Immature natural killer cell (primary cell): ENCODE results near the gene CPA3. TPM values are rescaled to one million over a fixed set of nuclear protein-coding genes. Genes with fewer than 3 reads are reported as not detected.

Source experiments
- DNase-seq, 3 donors: peaks; one replicate each; pipeline ENCODE4 v3.0.0; 2022; ENCODE audit warnings: mixed read lengths in 1 of 3
- H3K27ac Mint-ChIP-seq, 6 donors: one replicate each; pipeline ENCODE4 v1.8.0; 2020; ENCODE audit warnings: mixed read lengths in 6 of 6, mild to moderate bottlenecking in 5 of 6, inconsistent platforms in 4 of 6, moderate library complexity in 3 of 6
- H3K27me3 Mint-ChIP-seq, 3 donors: one replicate each; pipeline ENCODE4 v1.8.0; 2020 to 2021; ENCODE audit warnings: low read depth in 3 of 3, mild to moderate bottlenecking in 3 of 3, mixed read lengths in 3 of 3, moderate library complexity in 3 of 3, inconsistent platforms in 1 of 3
- H3K36me3 Mint-ChIP-seq, 3 donors: one replicate each; pipeline ENCODE4 v1.8.0; 2020; ENCODE audit warnings: mixed read lengths in 3 of 3, inconsistent platforms in 2 of 3, mild to moderate bottlenecking in 2 of 3
- H3K4me1 Mint-ChIP-seq, 2 donors: one replicate each; pipeline ENCODE4 v1.8.0; 2020; ENCODE audit warnings: inconsistent platforms in 2 of 2, mild to moderate bottlenecking in 2 of 2, mixed read lengths in 2 of 2, moderate library complexity in 1 of 2
- H3K4me3 Mint-ChIP-seq, 5 donors: one replicate each; pipeline ENCODE4 v1.8.0; 2020; ENCODE audit warnings: mild to moderate bottlenecking in 5 of 5, mixed read lengths in 5 of 5, inconsistent platforms in 3 of 5, moderate library complexity in 3 of 5
- H3K9me3 Mint-ChIP-seq, 6 donors: one replicate each; pipeline ENCODE4 v1.8.0; 2020; ENCODE audit warnings: mild to moderate bottlenecking in 6 of 6, mixed read lengths in 6 of 6, inconsistent platforms in 4 of 6, moderate library complexity in 3 of 6
- polyA plus RNA-seq, 3 donors: library from polyadenylated mRNA; unstranded; fragments of 300-500 nt; fragmentation: Illumina TruSeq; gene quantifications; one replicate each; pipeline ENCODE4 v1.2.3, GENCODE V29; 2021

Gene CPA3
- polyA plus RNA-seq, 3 donors from 2014 or later, result 0.32 TPM; not detected in 2

- no peak overlapping the region for H3K27ac Mint-ChIP-seq
These were observed 50.0 kb downstream of the CPA3 start for GRCh38 chr3:148914936-148915690.

GRCh38 chr3:148916132-148916531, 51.0 kb downstream of the CPA3 start:
- Mint-ChIP-seq H3K27ac (no peak overlapping the region), H3K36me3 (no peaks in the 10 kb centered on the region), H3K27me3 (peaks cover 0 to 2% (median 2%) of the 10 kb centered on the region in 3 donors), H3K4me3 (no peak overlapping the region), H3K9me3 (peaks cover 0 to 2% (median 0%) of the 10 kb centered on the region in 6 donors), H3K4me1 (no peaks in the 10 kb centered on the region)
- no peak for DNase-seq

More at GRCh38 chr3:148914936-148915690, 50.0 kb downstream of the CPA3 start:
- no peak for DNase-seq
- Mint-ChIP-seq H3K4me3 (no peak overlapping the region), H3K4me1 (no peaks in the 10 kb centered on the region), H3K9me3 (peaks cover 0 to 2% (median 0%) of the 10 kb centered on the region in 6 donors), H3K27me3 (peaks cover 0 to 2% (median 0%) of the 10 kb centered on the region in 3 donors), H3K36me3 (no peaks in the 10 kb centered on the region)

GRCh38 chr3:148922467-148922866, 57.4 kb downstream of the CPA3 start:
- no peak overlapping the region for H3K4me3 Mint-ChIP-seq
- H3K27me3 Mint-ChIP-seq, result peaks cover 1 to 3% (median 2%) of the 10 kb centered on the region in 3 donors
- no peaks in the 10 kb centered on the region for H3K36me3 Mint-ChIP-seq
- no peaks in the 10 kb centered on the region for H3K4me1 Mint-ChIP-seq
- DNase-seq, result no peak
- no peak overlapping the region for H3K27ac Mint-ChIP-seq
- peaks cover 0 to 2% (median 0%) of the 10 kb centered on the region in 6 donors for H3K9me3 Mint-ChIP-seq

- Mint-ChIP-seq H3K27me3 (peaks cover 2 to 3% (median 3%) of the 10 kb centered on the region in 3 donors), H3K27ac (no peak overlapping the region), H3K36me3 (no peaks in the 10 kb centered on the region), H3K9me3 (peaks cover 0 to 2% (median 0%) of the 10 kb centered on the region in 6 donors), H3K4me3 (no peak overlapping the region), H3K4me1 (no peaks in the 10 kb centered on the region)
- DNase-seq, result no peak
These were observed 58.5 kb downstream of the CPA3 start for GRCh38 chr3:148923592-148923991.

- DNase-seq, result no peak
- Mint-ChIP-seq H3K4me1 (no peaks in the 10 kb centered on the region), H3K36me3 (no peaks in the 10 kb centered on the region), H3K27me3 (peaks cover 2 to 3% (median 3%) of the 10 kb centered on the region in 3 donors), H3K4me3 (no peak overlapping the region), H3K27ac (no peak overlapping the region), H3K9me3 (peaks cover 0 to 2% (median 0%) of the 10 kb centered on the region in 6 donors)
These were observed 59.5 kb downstream of the CPA3 start for GRCh38 chr3:148924562-148924961.

GRCh38 chr3:148925845-148926244, 60.7 kb downstream of the CPA3 start:
- no peak overlapping the region for H3K4me3 Mint-ChIP-seq
- no peaks in the 10 kb centered on the region for H3K36me3 Mint-ChIP-seq

GRCh38 chr3:148930752-148931151, 65.7 kb downstream of the CPA3 start:
- Mint-ChIP-seq H3K9me3 (peaks cover 0 to 2% (median 0%) of the 10 kb centered on the region in 6 donors), H3K36me3 (no peaks in the 10 kb centered on the region), H3K27me3 (peaks cover 0 to 7% (median 1%) of the 10 kb centered on the region in 3 donors), H3K4me3 (no peak overlapping the region), H3K4me1 (no peaks in the 10 kb centered on the region), H3K27ac (no peak overlapping the region)
- no peak for DNase-seq

More at GRCh38 chr3:148925845-148926244, 60.7 kb downstream of the CPA3 start:
- Mint-ChIP-seq H3K4me1 (no peaks in the 10 kb centered on the region), H3K27ac (no peak overlapping the region), H3K9me3 (peaks cover 0 to 2% (median 0%) of the 10 kb centered on the region in 6 donors), H3K27me3 (peaks cover 0 to 3% (median 3%) of the 10 kb centered on the region in 3 donors)
- DNase-seq, result no peak

- Mint-ChIP-seq H3K36me3 (no peaks in the 10 kb centered on the region), H3K4me3 (no peak overlapping the region), H3K27me3 (peaks cover 0 to 7% (median 6%) of the 10 kb centered on the region in 3 donors), H3K4me1 (no peaks in the 10 kb centered on the region), H3K9me3 (peaks cover 0 to 2% (median 0%) of the 10 kb centered on the region in 6 donors), H3K27ac (no peak overlapping the region)
- no peak for DNase-seq
These were observed 66.5 kb downstream of the CPA3 start for GRCh38 chr3:148931574-148931973.

- no peak for DNase-seq
- H3K9me3 Mint-ChIP-seq, result no peaks in the 10 kb centered on the region
- no peaks in the 10 kb centered on the region for H3K36me3 Mint-ChIP-seq
- H3K27me3 Mint-ChIP-seq, result peaks cover 0 to 6% (median 4%) of the 10 kb centered on the region in 3 donors
- H3K4me3 Mint-ChIP-seq, result no peak overlapping the region
- H3K4me1 Mint-ChIP-seq, result no peaks in the 10 kb centered on the region
- H3K27ac Mint-ChIP-seq, result no peak overlapping the region
These were observed 67.9 kb downstream of the CPA3 start for GRCh38 chr3:148932972-148933371.

GRCh38 chr3:148937467-148938255, 72.6 kb downstream of the CPA3 start:
- no peak for DNase-seq
- Mint-ChIP-seq H3K27me3 (peaks cover 4 to 8% (median 5%) of the 10 kb centered on the region in 3 donors), H3K36me3 (no peaks in the 10 kb centered on the region), H3K9me3 (no peaks in the 10 kb centered on the region), H3K4me1 (no peaks in the 10 kb centered on the region), H3K27ac (no peak overlapping the region), H3K4me3 (no peak overlapping the region)

- Mint-ChIP-seq H3K4me1 (no peaks in the 10 kb centered on the region), H3K4me3 (no peak overlapping the region), H3K27ac (no peak overlapping the region), H3K36me3 (no peaks in the 10 kb centered on the region), H3K27me3 (peaks cover 3 to 8% (median 4%) of the 10 kb centered on the region in 3 donors), H3K9me3 (no peaks in the 10 kb centered on the region)
- DNase-seq, result no peak
These were observed 73.2 kb downstream of the CPA3 start for GRCh38 chr3:148938306-148938705.

GRCh38 chr3:148938936-148939335, 73.8 kb downstream of the CPA3 start:
- H3K9me3 Mint-ChIP-seq, result no peaks in the 10 kb centered on the region
- no peak overlapping the region for H3K27ac Mint-ChIP-seq
- no peaks in the 10 kb centered on the region for H3K36me3 Mint-ChIP-seq
- H3K27me3 Mint-ChIP-seq, result peaks cover 3 to 8% (median 4%) of the 10 kb centered on the region in 3 donors
- DNase-seq, result no peak
- H3K4me1 Mint-ChIP-seq, result no peaks in the 10 kb centered on the region
- no peak overlapping the region for H3K4me3 Mint-ChIP-seq

GRCh38 chr3:148940983-148941382, 75.9 kb downstream of the CPA3 start:
- no peak overlapping the region for H3K4me3 Mint-ChIP-seq
- H3K27ac Mint-ChIP-seq, result no peak overlapping the region

More at GRCh38 chr3:148940983-148941382, 75.9 kb downstream of the CPA3 start:
- no peaks in the 10 kb centered on the region for H3K36me3 Mint-ChIP-seq
- H3K27me3 Mint-ChIP-seq, result peaks cover 3 to 4% (median 4%) of the 10 kb centered on the region in 3 donors
- H3K4me1 Mint-ChIP-seq, result no peaks in the 10 kb centered on the region
- H3K9me3 Mint-ChIP-seq, result no peaks in the 10 kb centered on the region
- no peak for DNase-seq
